Stimulated activated CD4-positive, alpha-beta T cell treated with anti-CD3 and anti-CD28 coated beads, Interleukin-2, amount 100 ng/mL, for 4 hours (primary cell): Measurements from ENCODE around the gene CSF2RB.

Experiments used
- DNase-seq: peaks from one replicate; pipeline ENCODE4 v3.0.0-alpha.2; 2020; ENCODE audit warnings: low read depth

Gene CSF2RB

DNA sequence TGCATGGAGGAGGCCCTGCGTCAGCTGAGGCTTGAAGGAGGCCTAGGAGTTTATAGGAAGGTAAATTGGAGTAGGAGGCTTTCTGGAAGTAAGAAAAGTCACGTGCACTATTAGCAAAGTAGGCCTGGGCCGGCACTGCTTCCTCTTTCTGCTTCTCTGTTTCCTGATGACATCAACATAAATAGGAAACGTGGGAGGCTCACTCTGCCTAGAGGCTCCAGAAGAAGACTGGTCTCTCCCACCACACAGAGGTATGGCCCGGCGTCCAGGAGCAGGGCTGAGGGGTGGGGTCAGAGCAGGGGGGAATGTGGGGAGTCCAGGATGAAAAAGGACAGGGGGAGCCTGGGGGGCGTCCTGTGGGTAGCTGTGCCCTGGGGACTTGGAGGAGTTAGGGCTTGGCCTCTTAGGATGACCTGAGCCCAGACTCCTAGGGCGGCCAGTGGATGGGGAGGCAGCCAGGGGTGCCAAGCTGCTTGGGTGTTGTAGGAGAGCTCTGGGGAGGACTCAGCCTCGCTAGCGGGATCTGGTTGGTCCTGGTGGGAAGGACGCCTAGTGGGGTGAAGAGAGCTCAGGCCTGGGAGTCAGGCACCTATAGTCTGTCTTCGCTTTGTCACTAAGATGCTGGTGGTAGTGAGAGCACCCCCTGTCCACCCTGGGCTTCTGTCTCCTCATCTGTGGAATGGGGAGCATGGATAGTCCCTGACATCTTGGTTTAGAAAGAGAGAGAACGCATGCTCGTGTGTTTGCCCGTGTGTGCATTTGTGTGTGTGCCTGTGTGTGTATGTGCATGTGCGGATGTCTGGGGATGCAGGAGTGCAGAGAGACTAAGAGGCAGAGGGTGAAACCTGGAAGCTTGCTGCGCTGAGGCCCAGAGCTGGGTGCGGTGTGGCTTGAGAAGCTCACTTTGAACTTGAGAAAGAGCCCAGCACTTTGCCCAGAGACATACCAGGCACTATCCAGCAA, at the start of gene CSF2RB:
CSF2RB (plus strand) TSS at position 202 of the 963 bp plus-strand sequence. CDS start 8,580 bp downstream, outside the sequence.
- no peak for DNase-seq

GRCh38 chr22:36863979-36864378, 49.4 kb upstream of the CSF2RB start:
- no peak for DNase-seq

DNA sequence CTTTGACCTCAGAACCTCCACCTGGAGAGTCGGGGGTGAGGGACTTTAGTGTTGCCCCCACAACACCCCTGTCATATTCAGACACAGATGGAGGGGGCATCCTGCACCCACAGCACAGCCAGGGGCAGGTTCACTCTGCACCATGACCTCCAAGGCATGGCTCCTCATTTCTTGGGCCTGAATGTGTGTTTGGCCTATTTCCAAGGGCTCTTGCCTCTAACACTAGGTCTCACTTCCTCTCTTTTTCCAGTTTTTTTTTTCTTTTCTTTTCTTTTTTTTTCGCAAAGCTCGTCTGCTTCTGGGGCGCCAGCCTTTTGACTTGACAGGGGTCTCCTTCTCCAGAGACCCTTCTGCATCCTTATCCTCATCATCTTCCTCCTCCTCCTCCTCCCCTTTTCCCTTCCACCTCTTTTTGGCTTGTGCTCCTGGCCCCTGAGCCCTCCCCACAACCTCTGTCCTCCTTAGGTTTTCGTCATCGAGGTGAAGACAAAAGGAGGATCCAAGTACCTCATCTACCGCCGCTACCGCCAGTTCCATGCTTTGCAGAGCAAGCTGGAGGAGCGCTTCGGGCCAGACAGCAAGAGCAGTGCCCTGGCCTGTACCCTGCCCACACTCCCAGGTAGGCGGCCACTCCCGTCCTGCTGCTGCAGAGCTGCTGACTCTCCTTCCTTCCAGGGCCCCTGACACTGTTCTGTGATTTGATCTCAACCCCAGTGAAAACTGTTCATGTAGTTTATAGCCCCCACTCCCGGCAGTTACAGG, 48.8 kb upstream of the CSF2RB start:
- no peak for DNase-seq

GRCh38 chr22:36865346-36865745, 48.1 kb upstream of the CSF2RB start:
- no peak for DNase-seq

GRCh38 chr22:36867695-36868094, 45.7 kb upstream of the CSF2RB start:
- DNase-seq, result no peak

- DNase-seq, result no peak
These were observed 44.8 kb upstream of the CSF2RB start for GRCh38 chr22:36868546-36869181.

DNA sequence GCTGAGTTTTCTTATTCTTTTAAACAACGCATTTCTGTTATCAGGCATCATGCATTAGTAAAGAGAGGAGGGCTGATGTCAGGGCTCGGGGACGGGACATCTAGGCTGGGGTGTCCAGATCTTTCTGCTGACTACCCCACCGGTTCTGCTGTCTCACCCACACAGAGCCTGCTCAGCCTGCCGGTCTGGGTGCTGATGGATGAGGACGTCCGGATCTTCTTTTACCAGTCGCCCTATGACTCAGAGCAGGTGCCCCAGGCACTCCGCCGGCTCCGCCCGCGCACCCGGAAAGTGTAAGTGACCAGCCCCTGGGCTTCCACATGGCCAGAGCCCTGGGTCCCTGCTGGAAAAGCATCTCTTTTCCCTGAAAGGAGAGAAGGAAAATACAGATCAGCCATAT, 43.2 kb upstream of the CSF2RB start:
- DNase-seq, result no peak

- DNase-seq, result no peak
These were observed 41.8 kb upstream of the CSF2RB start for GRCh38 chr22:36871669-36872081.

DNA sequence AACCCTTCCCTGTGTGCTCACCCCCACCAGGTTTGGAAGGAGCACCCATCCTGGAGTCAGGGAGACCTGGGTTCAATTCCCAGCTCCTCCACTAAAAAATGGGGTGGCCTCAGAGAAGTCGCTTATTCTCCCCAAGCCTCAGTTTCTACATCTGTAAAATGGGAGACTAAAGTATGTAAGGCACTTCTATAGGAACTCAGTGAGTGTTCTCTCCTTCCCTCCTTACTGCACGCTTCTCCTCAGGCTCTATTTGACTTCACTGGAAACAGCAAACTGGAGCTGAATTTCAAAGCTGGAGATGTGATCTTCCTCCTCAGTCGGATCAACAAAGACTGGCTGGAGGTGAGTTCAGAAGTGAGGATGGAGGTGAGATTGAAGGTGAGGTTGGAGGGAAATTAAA, 41.3 kb upstream of the CSF2RB start:
- DNase-seq, result no peak

- no peak for DNase-seq
These were observed 40.4 kb upstream of the CSF2RB start for GRCh38 chr22:36872866-36873498.

- no peak for DNase-seq
These were observed 39.7 kb upstream of the CSF2RB start for GRCh38 chr22:36873614-36874308.

- no peak for DNase-seq
These were observed 39.1 kb upstream of the CSF2RB start for GRCh38 chr22:36874309-36874696.

DNA sequence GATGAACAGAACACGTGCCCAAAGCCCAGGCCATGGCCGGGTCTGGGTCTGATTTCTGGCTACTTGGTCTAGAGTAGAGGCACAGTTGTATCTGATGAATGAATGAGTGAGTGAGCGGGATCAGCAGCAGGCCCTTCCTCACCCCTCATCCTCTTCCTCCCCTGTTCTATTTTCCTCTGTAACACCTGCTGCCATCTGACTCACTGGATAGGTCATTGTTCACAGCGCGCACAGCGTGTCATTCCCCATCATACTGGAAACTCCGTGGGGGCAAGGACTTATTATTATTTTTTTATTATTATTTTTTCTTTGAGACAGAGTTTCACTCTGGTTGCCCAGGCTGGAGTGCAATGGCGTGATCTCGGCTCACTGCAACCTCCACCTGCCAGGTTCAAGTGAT, 38.7 kb upstream of the CSF2RB start:
- no peak for DNase-seq

DNA sequence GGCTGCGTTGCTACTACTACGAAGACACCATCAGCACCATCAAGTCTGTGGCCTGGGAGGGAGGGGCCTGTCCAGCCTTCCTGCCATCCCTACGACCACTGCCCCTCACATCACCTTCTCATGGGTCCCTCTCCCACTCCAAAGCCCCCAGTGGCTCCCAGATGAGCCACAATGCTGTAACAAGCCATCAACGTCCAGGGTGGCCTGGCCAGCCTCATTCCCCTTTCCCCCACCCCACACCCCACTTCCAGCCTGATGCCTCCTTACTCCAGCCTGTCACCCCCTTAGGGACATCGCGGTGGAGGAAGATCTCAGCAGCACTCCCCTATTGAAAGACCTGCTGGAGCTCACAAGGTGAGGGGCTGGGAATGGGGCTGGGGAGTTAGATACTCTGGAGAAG, 37.7 kb upstream of the CSF2RB start:
- no peak for DNase-seq

DNA sequence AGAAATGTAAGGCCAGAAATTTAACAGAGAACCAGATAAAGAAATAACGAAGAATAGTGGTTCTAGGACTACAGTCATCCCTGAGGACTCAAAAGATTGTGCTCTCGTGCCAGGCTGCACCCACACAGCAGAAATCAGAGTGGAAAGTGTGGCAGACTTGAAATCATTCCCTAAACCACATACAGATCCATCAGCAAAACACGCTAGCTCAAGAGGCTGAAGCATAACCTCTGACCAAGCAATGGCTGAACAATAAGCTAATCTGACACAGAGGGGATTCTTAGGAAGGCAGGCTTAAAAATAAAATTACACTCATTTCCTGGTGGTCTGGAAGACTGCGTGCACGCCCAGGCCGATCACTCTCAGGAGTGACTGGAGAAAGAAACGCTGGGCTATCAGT, 33.7 kb upstream of the CSF2RB start:
- DNase-seq, result no peak

GRCh38 chr22:36881504-36882245, 31.8 kb upstream of the CSF2RB start:
- DNase-seq, result no peak

DNA sequence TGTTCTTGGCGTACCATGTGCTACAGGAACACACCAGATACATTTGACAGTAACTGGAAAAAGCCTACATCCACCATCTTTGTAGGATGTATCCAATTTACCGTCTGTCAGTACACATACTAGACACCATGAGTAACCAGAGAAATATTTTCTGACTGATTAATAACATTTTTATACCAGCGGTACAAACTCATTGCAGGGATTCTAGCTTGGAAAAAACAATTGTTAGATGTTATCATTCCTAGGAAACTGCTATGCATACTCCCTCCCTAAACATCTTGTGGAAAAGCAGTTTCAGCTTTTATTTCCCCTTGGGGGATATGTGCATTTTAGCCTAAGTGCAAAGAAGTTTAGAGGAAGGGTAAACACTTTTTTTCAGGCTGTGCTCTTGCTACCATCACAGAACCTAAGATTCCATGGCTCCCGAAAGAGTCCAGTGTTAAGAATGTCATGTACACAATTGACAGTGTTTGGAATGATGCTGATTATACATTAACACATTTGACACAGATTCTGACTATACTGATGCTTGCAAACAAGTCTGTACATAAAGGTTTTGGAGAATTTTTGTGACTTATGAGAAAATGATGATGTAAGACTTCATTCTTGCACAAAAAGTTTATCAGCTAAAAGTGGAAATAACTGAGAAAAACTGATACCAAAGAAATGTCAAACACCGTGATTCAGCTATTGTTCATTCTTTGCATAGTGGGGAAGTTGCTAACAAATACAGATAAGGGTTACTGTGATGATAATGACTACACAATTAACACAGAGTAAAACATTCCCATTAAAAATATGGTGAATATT, 28.9 kb upstream of the CSF2RB start:
- no peak for DNase-seq

- no peak for DNase-seq
These were observed 28.0 kb upstream of the CSF2RB start for GRCh38 chr22:36885474-36885873.

DNA sequence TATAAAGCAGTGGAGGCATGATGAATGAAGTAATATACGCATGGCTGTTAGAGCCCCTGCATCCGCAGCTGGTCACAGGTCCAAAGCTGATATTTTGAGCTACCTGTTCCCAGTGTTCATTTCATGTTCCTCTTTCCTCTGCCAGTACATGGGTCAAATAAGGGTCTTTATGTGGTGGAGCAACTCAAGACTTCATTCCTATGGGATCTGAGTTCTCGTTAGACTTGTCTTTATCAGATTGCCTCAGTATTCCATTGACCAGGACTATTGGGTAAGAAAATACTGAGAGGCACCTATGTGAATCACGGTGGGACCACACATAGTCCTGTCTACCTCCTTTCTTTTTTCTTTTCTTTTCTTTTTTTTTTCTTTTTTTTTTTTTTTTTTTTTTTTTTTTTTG, 27.4 kb upstream of the CSF2RB start:
- DNase-seq, result no peak

- no peak for DNase-seq
These were observed 26.3 kb upstream of the CSF2RB start for GRCh38 chr22:36887162-36887561.
